ENCODE results near the gene CHAT. TPM values are rescaled to one million over a fixed set of nuclear protein-coding genes. Genes with fewer than 3 reads are reported as not detected.

The CHAT gene
- polyA plus RNA-seq, 1 donor (not counting 4 experiments of a cell fraction or from before 2014, with no cell fraction given): not detected

- FAIRE-seq: no peak
- dilution Hi-C loops (cut with MboI; ENCODE audit: extremely low pct_ligation_motif_present, low sequenced_read_pairs): no loop called here
Observed at GRCh38 chr10:49624629-49625028, 10.8 kb downstream of the CHAT start.

GRCh38 chr10:49625411-49625810 is 11.6 kb downstream of the CHAT start:
- TF ChIP-seq, protein P1, sequence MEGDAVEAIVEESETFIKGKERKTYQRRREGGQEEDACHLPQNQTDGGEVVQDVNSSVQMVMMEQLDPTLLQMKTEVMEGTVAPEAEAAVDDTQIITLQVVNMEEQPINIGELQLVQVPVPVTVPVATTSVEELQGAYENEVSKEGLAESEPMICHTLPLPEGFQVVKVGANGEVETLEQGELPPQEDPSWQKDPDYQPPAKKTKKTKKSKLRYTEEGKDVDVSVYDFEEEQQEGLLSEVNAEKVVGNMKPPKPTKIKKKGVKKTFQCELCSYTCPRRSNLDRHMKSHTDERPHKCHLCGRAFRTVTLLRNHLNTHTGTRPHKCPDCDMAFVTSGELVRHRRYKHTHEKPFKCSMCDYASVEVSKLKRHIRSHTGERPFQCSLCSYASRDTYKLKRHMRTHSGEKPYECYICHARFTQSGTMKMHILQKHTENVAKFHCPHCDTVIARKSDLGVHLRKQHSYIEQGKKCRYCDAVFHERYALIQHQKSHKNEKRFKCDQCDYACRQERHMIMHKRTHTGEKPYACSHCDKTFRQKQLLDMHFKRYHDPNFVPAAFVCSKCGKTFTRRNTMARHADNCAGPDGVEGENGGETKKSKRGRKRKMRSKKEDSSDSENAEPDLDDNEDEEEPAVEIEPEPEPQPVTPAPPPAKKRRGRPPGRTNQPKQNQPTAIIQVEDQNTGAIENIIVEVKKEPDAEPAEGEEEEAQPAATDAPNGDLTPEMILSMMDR (optimal IDR thresholded peaks at IDR 0.05 in 1 of 3, IDR thresholded peaks at IDR 0.05 in 1 of 3, conservative IDR thresholded peaks at IDR 0.05 in 1 of 3; ENCODE audit: extremely low read depth in 1 of 3, insufficient read depth in 2 of 3, low read length in 3 of 3): no peak
- TF ChIP-seq EZH2 (IDR thresholded peaks at IDR 0.05; ENCODE audit: low read length): no peak

More at GRCh38 chr10:49624629-49625028, 10.8 kb downstream of the CHAT start:
- H3K9me1 ChIP-seq (ENCODE audit: control insufficient read depth, extremely low read depth, insufficient read depth, low read length): no peaks in the 10 kb centered on the region
- no peak overlapping the region for H2AFZ ChIP-seq (ENCODE audit: control insufficient read depth, low read length)
- H3K4me3 ChIP-seq (ENCODE audit: control insufficient read depth in 2 of 3, extremely low read depth in 1 of 3, insufficient read depth in 2 of 3, low read depth in 1 of 3, low read length in 3 of 3): no peak overlapping the region
- H4K20me1 ChIP-seq (ENCODE audit: control insufficient read depth, extremely low read depth, insufficient read depth, low read length): no peaks in the 10 kb centered on the region
- no peak for TF ChIP-seq EZH2 (IDR thresholded peaks at IDR 0.05; ENCODE audit: low read length)
- TF ChIP-seq, protein P1 (optimal IDR thresholded peaks at IDR 0.05 in 1 of 3, IDR thresholded peaks at IDR 0.05 in 1 of 3, conservative IDR thresholded peaks at IDR 0.05 in 1 of 3; ENCODE audit: extremely low read depth in 1 of 3, insufficient read depth in 2 of 3, low read length in 3 of 3): no peak
- DNase-seq (ENCODE audit: low read depth, low spot score): no peak
- no peaks in the 10 kb centered on the region for H3K79me2 ChIP-seq (ENCODE audit: control insufficient read depth, insufficient read depth, low read length)
- H3K4me2 ChIP-seq (ENCODE audit: control insufficient read depth, extremely low read depth, insufficient read depth, low read depth, low read length): no peak overlapping the region
- H3K9me3 ChIP-seq (ENCODE audit: control insufficient read depth, low read depth, low read length): no peaks in the 10 kb centered on the region
- no peak overlapping the region for H3K9ac ChIP-seq (ENCODE audit: control insufficient read depth, extremely low read depth, insufficient read depth, low read length)
- peaks cover 10% of the 10 kb centered on the region for H3K27me3 ChIP-seq (ENCODE audit: control insufficient read depth, extremely low read depth, insufficient read depth, low read length)
- H3K27ac ChIP-seq (ENCODE audit: control insufficient read depth, insufficient read depth, low read length): no peak overlapping the region
- peaks cover 9% of the 10 kb centered on the region for H3K4me1 ChIP-seq (ENCODE audit: control insufficient read depth, extremely low read depth, insufficient read depth, low read length)
- no peaks in the 10 kb centered on the region for H3K36me3 ChIP-seq (ENCODE audit: control insufficient read depth in 2 of 2, extremely low read depth in 1 of 2, insufficient read depth in 2 of 2, low read length in 2 of 2)

More at GRCh38 chr10:49625411-49625810, 11.6 kb downstream of the CHAT start:
- Histone ChIP-seq H3K79me2 (ENCODE audit: control insufficient read depth, insufficient read depth, low read length) (no peaks in the 10 kb centered on the region), H3K27ac (ENCODE audit: control insufficient read depth, insufficient read depth, low read length) (no peak overlapping the region), H3K4me3 (ENCODE audit: control insufficient read depth in 2 of 3, extremely low read depth in 1 of 3, insufficient read depth in 2 of 3, low read depth in 1 of 3, low read length in 3 of 3) (no peak overlapping the region), H3K27me3 (ENCODE audit: control insufficient read depth, extremely low read depth, insufficient read depth, low read length) (peaks cover 7% of the 10 kb centered on the region), H3K4me2 (ENCODE audit: control insufficient read depth, extremely low read depth, insufficient read depth, low read depth, low read length) (no peak overlapping the region), H3K9me1 (ENCODE audit: control insufficient read depth, extremely low read depth, insufficient read depth, low read length) (no peaks in the 10 kb centered on the region), H2AFZ (ENCODE audit: control insufficient read depth, low read length) (no peak overlapping the region), H3K4me1 (ENCODE audit: control insufficient read depth, extremely low read depth, insufficient read depth, low read length) (peaks cover 9% of the 10 kb centered on the region), H3K36me3 (ENCODE audit: control insufficient read depth in 2 of 2, extremely low read depth in 1 of 2, insufficient read depth in 2 of 2, low read length in 2 of 2) (no peaks in the 10 kb centered on the region), H3K9ac (ENCODE audit: control insufficient read depth, extremely low read depth, insufficient read depth, low read length) (no peak overlapping the region), H4K20me1 (ENCODE audit: control insufficient read depth, extremely low read depth, insufficient read depth, low read length) (no peaks in the 10 kb centered on the region), H3K9me3 (ENCODE audit: control insufficient read depth, low read depth, low read length) (no peaks in the 10 kb centered on the region)
- dilution Hi-C loops (cut with MboI; ENCODE audit: extremely low pct_ligation_motif_present, low sequenced_read_pairs): no loop called here
- DNase-seq (ENCODE audit: low read depth, low spot score) (no peak), FAIRE-seq (no peak)
